ENCODE measurements around the gene F5. TPM values are rescaled to one million over a fixed set of nuclear protein-coding genes. Genes with fewer than 3 reads are reported as not detected.

Gene F5
- total and polyA plus RNA-seq, 10 of the 15 experiments (the other 5 are each of a cell fraction or from before 2014, with no cell fraction given): under 0.01 to 3.8 (median 0.40) TPM

- Histone ChIP-seq H3K4me2 (ENCODE audit: control insufficient read depth, insufficient read depth) (no peak overlapping the region), H3K9me3 (replicated peaks; ENCODE audit: control insufficient read depth, insufficient read depth, low read length) (no peaks in the 10 kb centered on the region), H3K9ac (ENCODE audit: control insufficient read depth, insufficient read depth, low read length) (no peak overlapping the region), H2AFZ (ENCODE audit: control insufficient read depth, low read depth, low read length) (no peak overlapping the region), H3K36me3 (ENCODE audit: control insufficient read depth in 2 of 2, insufficient read depth in 2 of 2, low read length in 1 of 2) (no peaks in the 10 kb centered on the region), H4K20me1 (ENCODE audit: control insufficient read depth, insufficient read depth) (no peaks in the 10 kb centered on the region), H3K27ac (ENCODE audit: control insufficient read depth, insufficient read depth) (no peak overlapping the region), H3K27me3 (replicated peaks in 1 of 2; ENCODE audit: control insufficient read depth in 2 of 2, insufficient read depth in 2 of 2, low read length in 1 of 2) (no peaks in the 10 kb centered on the region), H3K4me1 (ENCODE audit: control insufficient read depth, insufficient read depth, low read length) (peaks cover 8% of the 10 kb centered on the region; the same call in 1 of the 2 replicates), H3K4me3 (no peak overlapping the region), H3K79me2 (ENCODE audit: control insufficient read depth, insufficient read depth, low read length) (no peaks in the 10 kb centered on the region)
- ChIA-PET POLR2A (no interaction called here), RAD21 (ENCODE audit: unreplicated experiment) (no interaction called here), CTCF (no interaction called here), SMC1A (ENCODE audit: uncharacterized antibody, unreplicated experiment) (no interaction called here)
- FAIRE-seq (no peak), ATAC-seq (no peak), DNase-seq (ENCODE audit: low read depth, low spot score) (no peak)
- intact Hi-C loops (cut with micrococcal nuclease; ENCODE audit: unreplicated experiment) (no loop called here), in situ Hi-C loops (cut with MboI) (no loop called here)
- no TSS peak for BruUV-seq (replicated peaks)
- TF ChIP-seq FOXK2 (IDR thresholded peaks at IDR 0.05): no peak
- TF ChIP-seq FOXM1 (IDR thresholded peaks at IDR 0.05; ENCODE audit: low read depth, low read length): no peak
- TF ChIP-seq CUX1 (IDR thresholded peaks at IDR 0.05; ENCODE audit: insufficient replicate concordance, low read depth, low read length): no peak
- TF ChIP-seq ZBTB4 (CRISPR knock-in tag; IDR thresholded peaks at IDR 0.05): no peak
- TF ChIP-seq MYC (IDR thresholded peaks at IDR 0.05; ENCODE audit: insufficient read depth, insufficient read length, insufficient replicate concordance, low read length, severe bottlenecking): no peak
- TF ChIP-seq ATF2 (IDR thresholded peaks at IDR 0.05; ENCODE audit: low read length): no peak
- TF ChIP-seq ZBTB40 (IDR thresholded peaks at IDR 0.05; ENCODE audit: borderline replicate concordance): no peak
- TF ChIP-seq PML (IDR thresholded peaks at IDR 0.05; ENCODE audit: low read length): no peak
- TF ChIP-seq TCF7 (IDR thresholded peaks at IDR 0.05; ENCODE audit: borderline replicate concordance): no peak
- TF ChIP-seq EZH2 (IDR thresholded peaks at IDR 0.05; ENCODE audit: borderline replicate concordance, control insufficient read depth, low read depth, low read length): no peak
- TF ChIP-seq CBX3 (IDR thresholded peaks at IDR 0.05; ENCODE audit: borderline replicate concordance, low read depth): no peak
These were observed 62.4 kb downstream of the F5 start for GRCh38 chr1:169523904-169524303.

Measured in GM12878 (cell line).